GM21825 (cell line): ENCODE results near the gene CLCA1.

Source experiments
- ATAC-seq: cut with Tn5 transposase; IDR thresholded peaks from one replicate; pipeline ENCODE4 v1.9.1; 2021; ENCODE audit warnings: mild to moderate bottlenecking, moderate library complexity; ENCODE audit not compliant: unreplicated experiment

Gene CLCA1

DNA sequence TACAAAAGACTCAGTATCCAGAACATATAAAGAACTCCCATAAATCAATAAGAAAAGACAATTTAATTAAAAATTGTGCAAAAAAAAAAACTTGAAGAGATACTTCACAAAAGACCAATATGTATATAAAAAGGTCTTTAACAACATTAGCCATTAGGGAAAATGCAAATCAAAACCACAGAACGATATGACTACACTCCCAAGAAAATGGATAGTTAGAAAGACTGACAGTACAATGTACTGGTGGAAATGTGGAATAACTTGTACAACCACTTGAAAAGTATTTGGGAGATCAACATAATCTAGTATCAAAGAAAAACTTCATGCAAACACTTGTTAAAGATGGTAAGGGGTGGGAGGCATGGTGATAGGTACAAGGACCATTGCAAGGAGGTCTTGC is 3.9 kb upstream of the CLCA1 start:
- ATAC-seq: no peak

DNA sequence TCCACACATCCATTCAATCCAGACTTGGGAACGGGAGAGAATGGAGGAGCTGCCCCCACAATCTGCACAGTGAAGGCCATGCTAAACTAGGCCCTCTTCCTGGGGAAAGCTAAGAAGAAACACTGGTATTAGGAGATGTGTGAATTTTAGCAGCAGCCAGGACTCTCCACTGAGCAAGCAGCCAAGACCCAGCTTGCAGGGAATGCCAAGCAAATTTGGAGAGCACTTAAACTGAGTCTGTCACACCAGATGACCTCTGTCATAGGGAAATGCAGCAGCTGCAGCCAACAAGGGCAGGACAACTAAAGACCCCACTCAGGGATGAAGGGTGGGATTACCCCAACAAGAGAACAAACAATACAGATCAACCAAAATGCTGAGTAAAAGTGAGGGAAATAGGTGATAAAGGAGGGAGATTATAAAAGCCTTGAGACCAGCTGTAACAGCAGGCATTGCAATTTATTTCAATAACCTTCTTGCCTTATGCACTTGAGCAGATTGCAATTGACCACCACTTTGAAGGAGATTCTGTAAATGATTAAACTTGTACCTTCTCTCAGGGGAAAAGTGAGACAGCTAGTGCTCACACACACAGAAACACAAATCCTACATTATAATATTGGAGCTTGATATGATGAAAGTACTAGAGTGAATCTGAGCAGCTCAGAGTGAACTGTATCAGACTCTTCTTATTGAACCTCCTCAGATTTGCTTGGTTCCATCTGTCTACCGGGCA is 2.5 kb upstream of the CLCA1 start:
- no peak for ATAC-seq

DNA sequence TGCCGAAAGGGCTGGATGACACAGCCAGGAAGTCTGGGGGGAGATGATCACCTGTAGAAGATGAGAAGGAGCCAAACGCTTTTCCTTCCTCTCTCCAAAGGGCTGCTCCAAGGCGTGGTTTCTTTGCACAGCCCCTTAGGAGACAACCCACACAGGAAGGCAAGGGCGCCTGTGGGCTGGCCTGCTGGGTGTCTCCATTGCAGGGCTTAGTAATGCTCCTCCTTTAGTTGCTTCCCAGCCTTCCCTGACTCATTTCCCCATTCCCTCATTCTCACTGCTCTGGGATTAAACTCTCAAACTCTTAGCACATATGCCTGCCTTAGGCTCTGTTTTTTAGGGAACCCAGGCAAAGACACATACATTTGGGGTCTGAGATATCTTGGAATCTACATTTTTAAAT is 1.7 kb upstream of the CLCA1 start:
- ATAC-seq: no peak

DNA sequence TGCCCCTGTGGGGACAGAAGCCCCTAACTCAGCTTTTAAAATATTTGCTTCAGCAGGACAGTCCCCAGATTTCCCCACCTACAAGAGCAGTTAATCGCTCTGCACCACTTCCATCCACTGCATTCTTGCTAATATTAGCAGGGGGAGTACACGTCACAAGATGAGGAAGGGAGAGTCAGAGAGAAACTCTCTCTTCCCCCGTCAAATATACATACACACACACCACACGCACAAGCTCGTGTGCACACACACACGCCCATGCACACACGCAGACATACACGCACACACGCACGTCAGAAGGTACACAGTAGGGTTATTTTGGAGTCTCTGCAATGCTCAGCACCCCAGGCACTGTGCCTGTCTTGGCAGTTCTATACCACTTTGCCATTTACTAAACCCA is 2.1 kb downstream of the CLCA1 start:
- ATAC-seq: no peak

DNA sequence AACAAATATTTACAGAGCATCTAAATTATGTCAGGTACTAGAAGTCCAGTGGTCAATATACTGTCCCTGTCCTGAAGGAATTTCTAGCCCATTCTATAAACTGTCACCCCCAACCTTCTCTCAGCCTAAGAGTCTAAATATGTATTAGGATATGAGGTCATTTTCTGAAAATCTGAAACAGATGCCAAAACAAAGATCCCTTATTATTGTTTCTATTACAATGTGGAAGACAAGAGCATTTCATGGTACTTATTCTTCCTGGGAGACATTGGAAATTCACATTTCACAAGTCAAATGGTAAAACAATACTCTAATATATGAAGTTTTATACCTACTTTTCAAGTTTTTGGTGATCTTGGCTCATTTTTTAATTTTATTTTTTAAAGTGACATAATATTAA is 2.6 kb downstream of the CLCA1 start:
- ATAC-seq: no peak

DNA sequence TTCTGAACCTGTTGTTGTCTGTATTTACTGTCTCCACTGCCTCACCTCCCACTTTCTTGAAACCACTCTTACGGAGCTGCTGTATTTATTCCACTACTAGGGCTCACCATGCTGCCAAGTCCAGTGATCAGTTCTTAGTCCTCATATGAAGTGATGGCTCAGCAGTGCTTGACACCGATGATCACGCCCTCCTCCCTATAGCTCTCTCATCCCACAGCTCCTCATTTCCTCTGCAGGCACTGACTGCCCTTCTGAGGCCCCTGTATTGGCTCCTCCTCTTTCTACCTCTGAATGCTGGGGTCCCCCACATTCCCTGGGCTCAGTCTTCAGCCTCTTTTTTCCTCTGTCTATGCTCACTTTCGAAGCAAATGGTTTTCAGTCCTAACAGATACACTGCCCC is 3.4 kb downstream of the CLCA1 start:
- ATAC-seq: no peak

DNA sequence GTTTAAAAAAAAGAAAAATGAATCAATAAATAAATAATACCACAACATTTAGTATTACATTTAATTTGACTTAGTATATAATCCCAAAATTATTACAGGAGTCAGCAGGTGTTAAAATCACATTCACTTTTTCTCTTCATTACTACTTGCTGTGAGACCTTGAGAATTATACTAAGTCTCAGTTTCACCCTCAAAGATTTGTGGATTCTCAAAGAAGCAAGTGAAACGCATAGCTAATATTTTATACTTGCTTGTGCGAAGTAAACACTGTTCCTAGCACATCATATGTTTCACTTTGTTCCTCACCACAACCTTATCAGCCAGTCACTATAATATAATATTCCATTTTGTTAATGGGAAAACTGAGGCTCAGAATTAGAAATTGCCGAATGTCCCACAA is 4.0 kb downstream of the CLCA1 start:
- ATAC-seq: no peak

DNA sequence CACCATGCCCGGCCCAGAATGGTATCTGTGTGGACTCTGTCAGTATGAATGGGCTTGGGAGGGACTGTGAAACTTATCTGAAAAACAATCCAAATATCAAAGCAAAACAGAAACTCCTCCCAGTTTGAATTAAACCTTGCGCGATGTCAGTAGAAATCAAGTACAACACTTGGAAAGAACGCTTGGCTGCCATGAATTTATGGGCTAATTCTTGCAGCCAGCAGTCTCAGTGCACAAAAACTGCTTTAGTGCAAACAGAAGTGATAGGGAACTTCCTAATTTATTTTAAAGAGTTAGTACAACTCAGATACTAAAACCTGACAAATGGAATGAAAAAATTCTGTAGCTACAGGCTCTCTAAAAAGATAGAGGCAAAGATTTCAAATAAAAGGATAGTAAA is 8.5 kb downstream of the CLCA1 start:
- ATAC-seq: no peak

DNA sequence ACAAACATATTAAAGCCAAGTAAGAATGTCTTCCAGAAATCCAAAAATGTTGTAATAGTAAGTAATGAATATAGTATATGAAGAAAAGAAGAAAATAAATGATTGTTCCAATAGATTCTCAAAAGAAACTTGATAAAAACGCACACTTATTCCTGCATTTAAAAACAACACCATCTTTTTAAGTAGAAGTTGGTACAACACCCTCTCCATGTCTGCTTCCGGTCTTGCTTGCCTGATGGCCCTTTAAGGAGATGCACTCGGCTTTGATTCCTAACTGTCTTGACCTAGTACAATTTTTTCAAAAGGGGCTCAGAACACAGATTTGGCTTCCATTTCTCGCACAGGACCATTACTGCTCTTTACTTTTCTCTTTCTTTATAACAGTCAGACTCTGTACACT is 9.0 kb downstream of the CLCA1 start:
- no peak for ATAC-seq

DNA sequence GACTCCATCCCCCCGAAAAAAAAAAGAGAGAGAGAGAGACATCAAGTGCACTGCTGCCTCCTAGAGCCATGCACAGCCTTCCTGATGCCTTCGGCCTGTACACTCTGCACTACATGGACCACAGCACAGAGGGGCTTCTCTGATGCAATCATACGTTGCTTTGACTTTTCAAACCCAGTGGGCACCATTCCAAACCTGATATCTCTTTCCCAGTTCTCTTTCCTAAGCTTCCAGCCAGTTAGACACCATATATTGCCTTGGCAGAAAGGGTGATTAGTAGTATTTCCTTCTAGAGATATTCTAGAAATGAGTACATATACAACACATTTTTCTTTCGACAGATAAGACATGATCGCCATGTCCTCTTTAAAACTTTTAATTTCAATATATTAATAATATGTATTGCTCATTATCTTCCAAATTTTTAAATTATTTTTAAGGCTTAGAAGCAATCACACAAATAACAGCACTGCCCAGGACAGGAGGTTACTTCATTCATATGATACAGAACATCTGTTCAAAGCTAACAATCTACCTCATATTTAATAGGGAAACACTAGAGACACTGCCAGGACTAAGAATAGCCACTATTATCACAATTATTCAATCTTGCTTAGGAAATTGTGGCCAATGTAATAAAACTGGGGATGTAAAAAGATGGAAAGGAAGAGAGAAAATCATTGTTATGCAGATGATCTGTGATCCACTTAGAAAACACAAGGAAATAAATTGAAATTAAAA is 9.9 kb downstream of the CLCA1 start:
- ATAC-seq: no peak

DNA sequence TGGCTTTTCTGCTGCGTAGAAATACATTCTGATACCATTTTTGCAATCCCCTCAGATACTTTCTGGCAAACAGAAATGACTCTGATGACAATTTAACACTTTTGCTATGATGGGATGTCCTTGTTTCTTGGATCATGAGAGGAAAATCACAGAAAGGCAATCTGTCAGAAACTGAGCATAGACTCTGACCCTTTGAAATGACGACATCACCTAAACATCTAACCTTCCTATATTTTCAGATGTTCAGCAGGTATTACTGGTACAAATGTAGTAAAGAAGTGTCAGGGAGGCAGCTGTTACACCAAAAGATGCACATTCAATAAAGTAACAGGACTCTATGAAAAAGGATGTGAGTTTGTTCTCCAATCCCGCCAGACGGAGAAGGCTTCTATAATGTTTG is 13.2 kb downstream of the CLCA1 start:
- no peak for ATAC-seq

DNA sequence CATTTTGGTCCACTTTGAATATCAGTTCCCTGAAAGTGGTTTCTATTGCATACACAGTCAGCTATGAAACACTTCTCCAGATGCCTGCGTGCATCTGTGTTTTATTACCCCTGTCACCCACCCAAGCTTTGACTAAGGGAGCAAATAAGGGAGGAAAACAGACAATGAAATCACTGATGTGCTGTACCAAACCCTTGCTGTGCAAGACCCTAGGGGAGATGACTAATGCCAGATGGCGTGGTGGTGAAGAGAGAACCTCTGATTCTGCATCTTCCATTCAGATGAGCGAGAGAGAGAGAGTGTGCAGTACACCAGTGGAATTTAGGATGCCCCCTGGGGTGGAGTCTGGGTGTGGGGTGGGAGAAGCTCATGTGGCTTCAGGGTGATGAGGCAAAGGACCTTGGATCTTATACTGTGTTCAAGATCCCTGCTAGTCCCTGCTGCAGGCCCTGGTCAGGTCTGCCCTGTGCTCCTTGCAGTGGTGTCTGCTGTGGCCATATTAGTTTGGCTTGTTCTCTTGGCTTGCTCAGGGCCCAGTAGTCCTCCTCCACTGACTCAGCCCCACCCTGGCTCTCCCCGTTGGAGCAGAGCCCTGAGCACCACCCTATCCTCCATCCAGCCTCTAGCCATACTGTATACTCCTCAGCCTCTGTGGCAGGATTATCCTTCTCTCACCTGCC is 18.5 kb downstream of the CLCA1 start:
- no peak for ATAC-seq

DNA sequence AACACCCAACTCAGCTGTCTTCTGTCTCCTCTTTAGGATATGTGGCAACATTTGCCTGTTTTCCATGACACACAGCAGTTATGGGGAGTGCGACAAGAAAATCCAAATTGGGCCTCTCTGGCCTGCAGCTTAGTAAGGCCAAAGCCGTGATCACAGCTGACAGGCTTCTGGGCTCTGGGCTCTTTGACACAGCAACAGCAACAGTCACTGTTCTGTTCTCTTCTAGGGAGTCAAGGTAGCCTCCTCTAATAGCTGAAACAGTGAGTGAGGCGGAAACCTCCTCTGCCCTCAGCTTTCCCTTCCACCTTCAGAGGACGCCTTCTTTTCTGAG is 19.0 kb downstream of the CLCA1 start:
- ATAC-seq: no peak

DNA sequence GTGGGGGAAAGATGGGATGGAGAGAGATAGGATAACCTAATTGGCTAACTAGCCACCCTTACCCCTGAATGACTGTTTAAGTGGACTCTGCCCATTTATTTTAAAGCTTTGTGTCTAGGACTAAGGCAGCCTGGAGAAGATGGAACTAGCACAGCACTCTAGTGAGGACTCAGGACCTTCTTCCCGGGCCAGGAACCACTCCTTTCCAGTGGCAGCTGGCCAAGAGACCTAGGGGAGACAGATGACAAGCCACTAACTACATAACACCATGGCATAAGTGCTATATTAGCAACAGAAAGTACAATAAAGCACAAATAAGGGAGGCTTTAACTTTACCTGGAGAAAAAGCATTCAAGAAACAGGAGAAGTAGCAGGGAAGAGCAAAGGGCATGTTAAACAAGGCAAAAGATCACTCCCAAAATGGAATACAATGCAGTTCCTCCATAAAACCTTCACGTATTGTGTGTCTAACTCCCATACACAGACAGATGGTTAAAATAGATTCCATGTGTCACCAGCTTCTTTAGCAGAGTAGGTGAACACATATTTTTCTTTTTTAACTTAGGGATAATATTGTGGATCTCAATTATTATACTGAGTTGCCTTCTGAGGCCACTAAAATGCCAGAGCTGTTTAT is 20.6 kb downstream of the CLCA1 start:
- ATAC-seq: no peak

DNA sequence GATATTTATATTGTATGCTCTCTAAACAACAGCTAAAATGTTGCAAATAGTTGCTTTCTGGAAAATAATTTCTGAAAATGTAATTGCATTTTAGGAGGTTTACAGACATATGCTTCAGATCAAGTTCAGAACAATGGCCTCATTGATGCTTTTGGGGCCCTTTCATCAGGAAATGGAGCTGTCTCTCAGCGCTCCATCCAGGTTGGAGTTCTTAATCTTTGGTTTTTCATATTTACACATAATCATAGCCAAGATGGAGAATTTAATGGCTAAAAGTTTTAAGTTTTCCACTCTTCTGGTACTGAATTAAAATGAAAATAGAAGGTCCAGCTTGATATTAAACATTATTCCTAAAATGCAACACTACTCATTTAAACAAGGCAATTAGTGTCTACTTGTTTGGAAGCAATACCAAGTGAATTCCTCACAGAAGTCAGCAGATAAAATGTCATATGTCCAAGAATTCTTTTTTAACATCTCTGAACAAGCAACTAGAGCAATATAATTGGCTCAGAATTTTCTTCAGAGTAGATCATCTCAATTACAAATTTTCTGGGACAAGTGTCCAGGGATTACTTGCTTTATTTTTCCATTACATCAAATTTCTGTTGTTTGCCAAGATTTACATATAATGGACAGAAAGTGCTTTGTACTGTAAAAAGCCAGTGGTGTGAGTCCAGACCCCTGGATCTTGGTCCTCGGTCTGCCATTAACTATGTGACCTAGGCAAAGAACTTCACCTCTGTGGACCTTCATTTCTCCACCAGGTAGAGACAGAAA is 22.6 kb downstream of the CLCA1 start:
- no peak for ATAC-seq

DNA sequence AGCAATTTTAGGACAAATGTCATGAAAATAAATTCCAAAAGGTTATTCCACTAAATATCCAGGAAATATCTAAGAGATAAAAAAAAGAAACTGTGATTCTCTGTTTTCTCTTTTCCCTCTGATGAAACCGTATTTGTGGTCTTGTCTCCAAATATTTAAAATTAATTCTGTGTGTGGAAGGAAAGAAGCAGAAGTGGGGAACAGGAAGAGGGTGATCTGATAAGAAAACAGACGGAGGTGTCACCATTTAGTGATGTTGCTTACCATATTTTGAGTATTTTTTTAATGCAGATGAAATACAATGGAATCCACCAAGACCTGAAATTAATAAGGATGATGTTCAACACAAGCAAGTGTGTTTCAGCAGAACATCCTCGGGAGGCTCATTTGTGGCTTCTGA is 29.6 kb downstream of the CLCA1 start:
- no peak for ATAC-seq

DNA sequence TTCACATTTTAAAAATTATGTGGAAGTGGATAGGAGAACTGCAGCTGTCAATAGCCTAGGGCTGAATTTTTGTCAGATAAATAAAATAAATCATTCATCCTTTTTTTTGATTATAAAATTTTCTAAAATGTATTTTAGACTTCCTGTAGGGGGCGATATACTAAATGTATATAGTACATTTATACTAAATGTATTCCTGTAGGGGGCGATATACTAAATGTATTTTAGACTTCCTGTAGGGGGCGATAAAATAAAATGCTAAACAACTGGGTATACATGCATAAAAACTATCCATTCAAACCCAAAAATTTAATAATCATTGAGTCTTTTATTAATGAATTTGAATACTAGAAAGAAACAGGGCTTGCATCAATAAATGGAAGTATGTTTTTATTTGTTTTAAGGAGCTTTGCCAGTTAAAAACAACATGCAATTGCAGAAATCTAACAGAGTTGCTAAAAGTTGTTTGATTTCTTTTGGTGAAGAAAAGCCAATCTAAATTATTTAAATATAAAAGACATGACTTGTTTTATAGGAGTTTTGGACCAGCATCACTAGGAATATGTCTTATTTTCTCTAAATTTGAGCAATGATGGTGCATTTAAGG is 31.4 kb downstream of the CLCA1 start:
- ATAC-seq: peak; percentile 71

DNA sequence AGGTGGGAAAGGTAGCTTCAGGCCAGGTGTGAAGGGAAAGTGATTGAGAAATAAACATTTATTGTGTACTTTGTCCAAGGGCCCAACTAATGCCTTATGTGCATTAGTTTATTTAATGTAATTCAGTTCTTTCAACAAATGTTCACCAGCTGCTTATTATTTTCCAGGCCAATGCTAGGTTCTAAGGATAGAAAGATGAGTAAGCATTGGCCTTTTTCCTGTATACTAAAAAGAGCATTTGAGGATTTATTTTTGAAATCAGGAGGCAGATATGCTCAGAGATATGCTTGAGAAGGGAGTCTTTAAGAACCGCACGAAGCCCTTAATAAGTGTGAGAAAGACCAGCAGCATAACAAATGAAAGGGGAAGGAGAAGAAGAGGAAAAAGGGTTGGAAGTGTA is 32.0 kb downstream of the CLCA1 start:
- ATAC-seq: no peak

DNA sequence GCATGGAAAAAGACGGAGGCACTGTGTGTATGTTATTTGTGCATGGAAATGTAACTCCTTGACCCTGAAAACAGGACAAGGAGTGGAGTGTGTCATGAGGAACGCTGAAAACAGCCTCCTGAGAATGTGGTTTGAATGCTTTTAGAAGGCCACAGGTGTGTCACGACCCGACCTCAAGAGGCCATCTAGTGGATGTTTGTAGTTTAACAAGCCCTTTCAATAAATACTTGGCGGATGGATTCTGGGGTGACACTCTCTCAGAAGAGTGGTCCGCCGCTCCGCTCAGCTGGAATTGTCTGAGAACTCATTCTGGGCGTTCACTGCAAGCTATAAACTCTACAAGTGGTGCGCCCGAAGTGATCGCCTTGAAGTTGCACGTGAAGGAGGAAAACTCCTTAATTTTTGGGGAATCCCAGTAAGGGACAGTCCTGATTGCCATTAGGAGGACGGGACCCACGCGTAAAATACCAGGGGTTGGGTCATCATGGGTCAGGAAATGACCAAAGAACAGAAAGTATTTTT is 33.5 kb downstream of the CLCA1 start:
- ATAC-seq: peak; percentile 63

DNA sequence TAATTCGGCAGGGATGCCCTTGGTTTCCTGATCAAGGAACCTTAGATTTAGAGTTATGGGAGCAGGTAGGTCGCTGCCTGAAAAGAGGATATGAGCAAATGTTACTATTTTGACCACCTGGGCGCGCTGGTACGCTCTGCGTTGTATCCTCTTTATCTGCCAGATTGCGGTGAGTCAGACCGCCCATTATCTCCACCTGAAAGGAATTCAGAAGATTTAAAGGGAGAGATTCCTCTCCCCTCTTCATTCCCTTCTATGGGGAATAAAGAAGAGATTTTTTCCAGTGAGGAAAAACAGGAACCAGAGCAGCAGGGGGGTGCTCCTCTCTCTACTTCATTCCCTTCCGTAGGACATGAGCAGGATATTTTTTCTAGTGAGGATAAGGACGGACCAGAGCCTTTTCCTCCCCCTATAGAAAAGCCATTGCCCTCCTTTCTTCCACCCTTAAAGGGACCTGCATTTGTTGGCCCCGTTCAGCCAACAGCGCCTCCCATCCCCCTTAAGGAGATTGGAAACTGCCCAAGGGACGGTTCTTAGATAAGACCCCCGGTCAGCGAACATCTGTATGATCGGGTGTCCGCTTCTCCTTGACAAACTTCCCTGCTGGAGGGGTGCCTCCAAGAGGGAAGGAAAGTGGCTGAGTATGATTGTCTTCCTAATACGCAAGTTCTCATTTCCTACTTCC is 34.1 kb downstream of the CLCA1 start:
- no peak for ATAC-seq
